Mucosa of descending colon (tissue), 3 donors: ENCODE results near the gene NCOA5. TPM values are rescaled to one million over a fixed set of nuclear protein-coding genes. Genes with fewer than 3 reads are reported as not detected.

ENCODE experiments used
- ATAC-seq: fragments of 200-7000 bp; cut with Tn5 transposase; one replicate; pipeline ENCODE4 v1.9.1; 2020; ENCODE audit warnings: mild to moderate bottlenecking, moderate library complexity
- DNase-seq, 3 donors: peaks; one replicate each; pipeline ENCODE4 v3.0.0-alpha.2; 2020
- H3K36me3 ChIP-seq: fragments of 200-600 bp; one replicate; pipeline ENCODE4 v1.8.0; 2021; ENCODE audit warnings: low read depth, mild to moderate bottlenecking
- H3K4me1 ChIP-seq: fragments of 200-600 bp; one replicate; pipeline ENCODE4 v1.8.0; 2021; ENCODE audit warnings: low read depth, mild to moderate bottlenecking
- H3K4me3 ChIP-seq: fragments of 200-600 bp; one replicate; pipeline ENCODE4 v1.8.0; 2021; ENCODE audit warnings: mild to moderate bottlenecking
- H3K9me3 ChIP-seq: fragments of 200-600 bp; one replicate; pipeline ENCODE4 v1.8.0; 2021; ENCODE audit warnings: mild to moderate bottlenecking
- intact Hi-C, 2 donors: fragments of 100-400 bp; cut with DNase I in 1 of 2; cut with micrococcal nuclease in 1 of 2; formaldehyde crosslinking; loops; one replicate each; pipeline versions ENCODE4 v1.11.0 to v1.11.1; 2022; cut with DNase I, micrococcal nuclease
- total RNA-seq, 3 donors: library from RNA; stranded (reverse); fragmentation: NEBNext Ultra II Directional in 2 of 3; extraction: Animal tissue kit (Norgen Biotek cat#: 25700) in 2 of 3; gene quantifications; one replicate each; pipeline versions ENCODE4 v1.2.1 to v1.2.4, GENCODE V29; 2021 to 2023
- TF ChIP-seq, protein P1 (sequence below): fragments of 200-600 bp; IDR thresholded peaks from one replicate; pipeline ENCODE4 v1.8.0; 2022; ENCODE audit warnings: antibody characterized with exemption, mild to moderate bottlenecking
- donor health status: DM: no; HTN: no; CAD: no; lungs with moderate emphysema.
- donor health status: DM: no; HTN: no; CAD: no.
- donor health status: DM: no; HTN: yes; CAD: no.

NCOA5 gene
- total RNA-seq, 3 donors from 2014 or later = 23.7 to 36.6 (median 24.2) TPM

DNA sequence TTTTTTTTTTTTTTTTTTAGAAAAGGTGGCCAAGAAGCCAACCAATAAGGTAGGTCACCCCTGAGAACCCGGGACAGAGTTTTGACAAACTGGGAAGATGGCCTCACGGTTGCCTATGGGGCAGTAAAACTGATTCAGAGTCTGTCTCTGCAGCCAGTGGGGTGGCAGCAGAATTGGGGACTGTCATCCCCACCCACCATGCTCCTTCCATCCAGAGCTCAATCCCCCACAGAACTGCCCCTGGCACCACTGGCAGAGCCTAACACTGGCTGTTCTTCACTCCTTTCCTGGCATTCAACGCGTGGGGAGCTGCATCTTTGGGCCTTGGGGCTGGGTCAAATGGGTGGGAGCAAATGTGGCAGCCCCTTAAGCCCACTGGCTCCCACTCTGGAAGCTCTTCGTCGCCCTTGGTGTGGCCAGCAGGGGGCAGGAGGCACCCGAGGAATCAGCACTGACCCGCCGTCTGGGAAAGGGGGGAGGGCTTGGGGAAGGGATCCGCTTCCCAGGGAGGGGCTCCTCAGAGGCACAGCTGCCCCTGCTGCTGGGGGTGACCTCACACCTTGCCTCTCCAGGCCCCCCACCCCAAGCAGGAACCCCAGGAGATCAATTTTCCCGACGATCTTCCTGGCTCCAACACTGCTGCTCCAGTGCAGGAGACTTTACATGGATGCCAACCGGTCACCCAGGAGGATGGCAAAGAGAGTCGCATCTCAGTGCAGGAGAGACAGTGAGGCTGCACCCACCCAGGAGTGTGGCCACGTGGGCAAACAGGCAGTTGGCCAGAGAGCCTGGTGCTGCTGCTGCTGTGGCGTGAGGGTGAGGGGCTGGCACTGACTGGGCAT lies 38.8 kb upstream of the NCOA5 start:
- Histone ChIP-seq H3K9me3 (no peaks in the 10 kb centered on the region), H3K4me1 (no peaks in the 10 kb centered on the region), H3K36me3 (no peaks in the 10 kb centered on the region), H3K4me3 (no peak overlapping the region)
- TF ChIP-seq, protein P1, sequence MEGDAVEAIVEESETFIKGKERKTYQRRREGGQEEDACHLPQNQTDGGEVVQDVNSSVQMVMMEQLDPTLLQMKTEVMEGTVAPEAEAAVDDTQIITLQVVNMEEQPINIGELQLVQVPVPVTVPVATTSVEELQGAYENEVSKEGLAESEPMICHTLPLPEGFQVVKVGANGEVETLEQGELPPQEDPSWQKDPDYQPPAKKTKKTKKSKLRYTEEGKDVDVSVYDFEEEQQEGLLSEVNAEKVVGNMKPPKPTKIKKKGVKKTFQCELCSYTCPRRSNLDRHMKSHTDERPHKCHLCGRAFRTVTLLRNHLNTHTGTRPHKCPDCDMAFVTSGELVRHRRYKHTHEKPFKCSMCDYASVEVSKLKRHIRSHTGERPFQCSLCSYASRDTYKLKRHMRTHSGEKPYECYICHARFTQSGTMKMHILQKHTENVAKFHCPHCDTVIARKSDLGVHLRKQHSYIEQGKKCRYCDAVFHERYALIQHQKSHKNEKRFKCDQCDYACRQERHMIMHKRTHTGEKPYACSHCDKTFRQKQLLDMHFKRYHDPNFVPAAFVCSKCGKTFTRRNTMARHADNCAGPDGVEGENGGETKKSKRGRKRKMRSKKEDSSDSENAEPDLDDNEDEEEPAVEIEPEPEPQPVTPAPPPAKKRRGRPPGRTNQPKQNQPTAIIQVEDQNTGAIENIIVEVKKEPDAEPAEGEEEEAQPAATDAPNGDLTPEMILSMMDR = peak; percentile 12
- DNase-seq (peak in 1 of 3 donors; percentile 32), ATAC-seq (peak; percentile 30)
- intact Hi-C loops = no loop called here

DNA sequence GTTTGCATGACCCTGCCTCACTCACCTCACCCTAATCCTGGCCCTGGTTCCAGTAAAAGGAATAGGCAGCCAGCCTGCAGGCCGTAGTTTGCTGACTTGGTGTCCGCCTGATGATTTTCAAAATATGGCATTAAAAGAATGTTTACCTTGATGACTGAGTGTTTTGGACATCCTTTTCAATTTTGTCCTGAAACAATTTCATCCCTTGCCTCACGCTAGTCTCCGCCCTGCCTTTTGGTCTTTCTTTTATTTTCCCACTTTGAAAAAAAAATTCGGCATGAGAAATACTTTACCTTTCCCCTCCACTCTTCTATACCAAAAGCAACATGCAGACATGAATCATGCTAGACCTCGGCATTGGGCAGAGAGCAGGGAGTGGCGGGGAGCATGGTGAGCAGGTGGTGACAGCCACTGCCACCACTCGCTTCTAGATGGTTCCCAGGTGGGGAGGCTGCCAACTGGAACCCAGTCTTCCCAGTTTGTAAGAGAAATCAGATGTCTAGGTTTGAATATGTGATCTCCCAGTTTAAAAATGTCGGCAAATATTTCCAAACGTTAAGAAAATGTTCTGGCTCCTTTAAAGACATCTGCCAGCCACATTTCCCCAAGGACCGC lies 37.7 kb upstream of the NCOA5 start:
- DNase-seq = no peak
- intact Hi-C loops = no loop called here
- no peak overlapping the region for H3K4me3 ChIP-seq

DNA sequence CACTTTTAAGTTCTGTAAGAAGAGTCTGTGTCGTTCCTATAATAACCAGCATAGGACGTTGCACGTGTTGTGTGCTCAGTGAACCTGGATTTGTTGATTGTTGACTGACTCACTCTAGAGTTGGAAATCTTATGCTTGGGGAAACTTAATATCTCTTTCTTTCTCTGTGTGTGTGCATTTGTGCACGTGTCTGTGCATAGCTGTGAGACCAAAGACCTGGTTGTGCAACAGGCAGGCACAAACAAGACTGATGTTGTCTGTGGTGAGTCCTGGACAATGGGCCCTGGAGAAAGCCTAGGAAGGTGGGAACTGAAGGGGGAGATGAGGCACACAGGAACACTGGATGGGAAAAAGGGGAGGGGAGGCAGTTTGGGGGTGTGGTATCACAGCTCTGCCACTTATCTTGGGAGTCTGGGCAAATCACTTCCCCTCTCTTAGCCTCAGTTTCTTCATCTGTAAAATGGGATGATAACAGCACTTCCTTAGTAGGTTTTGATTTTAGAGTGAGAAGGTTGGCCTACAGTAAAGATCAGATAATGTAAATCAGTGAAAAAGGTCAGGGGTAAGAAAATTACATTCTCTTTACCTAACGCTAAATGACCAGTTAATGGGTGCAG lies 36.8 kb upstream of the NCOA5 start:
- TF ChIP-seq, protein P1 = no peak
- Histone ChIP-seq H3K4me3 (no peak overlapping the region), H3K36me3 (no peaks in the 10 kb centered on the region), H3K9me3 (no peaks in the 10 kb centered on the region), H3K4me1 (no peaks in the 10 kb centered on the region)
- intact Hi-C loops = no loop called here
- DNase-seq (no peak), ATAC-seq (no peak)

More for the DNA sequence above, 37.7 kb upstream of the NCOA5 start:
- H3K36me3 ChIP-seq = no peaks in the 10 kb centered on the region
- no peak for ATAC-seq
- H3K4me1 ChIP-seq = no peaks in the 10 kb centered on the region
- TF ChIP-seq, protein P1 = no peak
- no peaks in the 10 kb centered on the region for H3K9me3 ChIP-seq

DNA sequence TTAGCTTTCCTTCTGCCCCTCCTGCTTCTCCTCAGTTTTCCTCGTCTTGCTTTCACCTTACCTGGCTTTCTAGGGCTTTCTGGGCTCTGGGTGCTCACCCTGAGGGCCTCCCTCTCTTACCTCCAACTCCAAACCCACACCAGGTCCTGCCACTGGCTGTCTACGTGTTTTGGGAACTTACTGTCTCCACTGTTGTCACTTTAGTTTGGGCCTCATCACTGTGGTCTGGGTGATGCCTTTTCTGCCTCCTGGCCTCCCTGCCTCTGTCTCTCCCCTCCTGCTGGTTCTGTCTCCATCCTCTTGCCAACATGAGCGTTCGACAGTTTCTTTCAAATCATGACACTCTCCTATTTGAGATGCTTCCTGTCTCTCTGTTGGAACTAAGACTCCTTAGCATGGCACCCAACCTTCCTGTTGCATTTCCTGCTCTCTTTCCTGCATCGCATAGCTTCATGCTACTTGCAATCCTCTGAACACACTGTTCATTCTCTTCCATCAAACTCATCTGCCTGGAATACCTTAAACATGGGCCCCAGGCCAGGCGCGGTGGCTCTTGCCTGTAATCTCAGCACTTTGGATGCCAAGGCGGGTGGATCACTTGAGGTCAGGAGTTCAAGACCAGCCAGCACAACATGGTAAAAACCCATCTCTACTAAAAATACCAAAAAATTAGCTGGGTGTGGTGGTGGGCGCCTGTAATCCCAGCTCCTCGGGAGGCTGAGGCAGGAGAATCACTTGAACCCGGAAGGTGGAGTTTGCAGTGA lies 33.9 kb upstream of the NCOA5 start:
- H3K4me3 ChIP-seq = no peak overlapping the region
- H3K9me3 ChIP-seq = no peaks in the 10 kb centered on the region
- TF ChIP-seq, protein P1 = no peak
- no peak for ATAC-seq
- no peaks in the 10 kb centered on the region for H3K4me1 ChIP-seq
- intact Hi-C loops = no loop called here
- DNase-seq = no peak
- no peaks in the 10 kb centered on the region for H3K36me3 ChIP-seq
